K562 (cell line): ENCODE results near the gene ZNF318. TPM values are rescaled to one million over a fixed set of nuclear protein-coding genes. Genes with fewer than 3 reads are reported as not detected.
A peak's percentile ranks its signal among the peaks of the same experiment; 100 is the strongest.

Experiments used
- BMI1 ChIP-seq: fragments of 150-350 bp; IDR thresholded peaks from 2 replicates; pipeline ENCODE4 v1.6.1; 2014; ENCODE audit warnings: low read length
- CBFA2T3 ChIP-seq: fragments of 450-650 bp; IDR thresholded peaks from 2 replicates; pipeline ENCODE4 v1.6.1; 2017
- CEBPG ChIP-seq, 3 experiments: fragments of 200-800 bp in 1 of 3; sonication (Bioruptor generic) in 1 of 3; sonication (generic) in 1 of 3; formaldehyde crosslinking in 1 of 3; IDR thresholded peaks in 2 of 3; conservative IDR thresholded peaks in 1 of 3; 2 replicates each; pipeline versions ENCODE4 v1.6.1 to v1.8.0; 2016 to 2022; ENCODE audit warnings: missing compliant biosample characterization in 2 of 3, missing genetic modification characterization in 2 of 3, mild to moderate bottlenecking in 1 of 3, missing genetic modification reagents in 1 of 3
- CREB5 ChIP-seq: fragments of 250-450 bp; sonication (Bioruptor Pico); IDR thresholded peaks from 2 replicates; pipeline ENCODE4 v1.5.0; 2020; ENCODE audit warnings: mild to moderate bottlenecking
- GTF2E2 ChIP-seq: fragments of 200-800 bp; sonication (Bioruptor generic); IDR thresholded peaks from 2 replicates; pipeline ENCODE4 v1.6.1; 2016; ENCODE audit warnings: missing genetic modification characterization, missing compliant biosample characterization
- GTF3C2 ChIP-seq: IDR thresholded peaks from 3 replicates; pipeline ENCODE4 v1.6.1; 2011; ENCODE audit warnings: borderline replicate concordance, mild to moderate bottlenecking, moderate library complexity; ENCODE audit not compliant: insufficient read length; ENCODE audit errors: extremely low read depth
- JUNB ChIP-seq: fragments of 450-650 bp; formaldehyde crosslinking; conservative IDR thresholded peaks from 2 replicates; pipeline ENCODE4 v1.4.0; 2020; ENCODE audit warnings: mild to moderate bottlenecking
- LCOR ChIP-seq: sonication (generic); formaldehyde crosslinking; IDR thresholded peaks from 2 replicates; pipeline ENCODE4 v1.8.0; 2022; ENCODE audit warnings: mild to moderate bottlenecking, missing genetic modification reagents
- MTF1 ChIP-seq: fragments of 250-450 bp; sonication (Bioruptor Pico); IDR thresholded peaks from 2 replicates; pipeline ENCODE4 v1.9.0; 2021; ENCODE audit warnings: moderate library complexity, mild to moderate bottlenecking, inconsistent platforms, borderline replicate concordance
- MXI1 ChIP-seq: IDR thresholded peaks from 2 replicates; pipeline ENCODE4 v1.6.1; 2011; ENCODE audit warnings: low read depth, mild to moderate bottlenecking, improper control_type of control experiment, low read length
- NR2C2 ChIP-seq, 2 experiments: fragments of 200-800 bp in 1 of 2; sonication (Bioruptor generic) in 1 of 2; sonication (generic) in 1 of 2; formaldehyde crosslinking in 1 of 2; IDR thresholded peaks; 2 replicates each; pipeline versions ENCODE4 v1.6.1 to v1.8.0; 2016 to 2022; ENCODE audit warnings: mild to moderate bottlenecking in 1 of 2, missing compliant biosample characterization in 1 of 2, missing genetic modification characterization in 1 of 2, missing genetic modification reagents in 1 of 2
- RBM14 ChIP-seq: fragments of 200-400 bp; formaldehyde crosslinking; IDR thresholded peaks from 2 replicates; pipeline ENCODE4 v1.6.1; 2018; ENCODE audit warnings: low read depth, mild to moderate bottlenecking, low read length, moderate library complexity, borderline replicate concordance; ENCODE audit not compliant: insufficient read depth
- RFX5 ChIP-seq: IDR thresholded peaks from 2 replicates; pipeline ENCODE4 v1.6.1; 2011; ENCODE audit warnings: low read depth, mild to moderate bottlenecking, improper control_type of control experiment, low read length
- WHSC1 ChIP-seq: IDR thresholded peaks from one replicate; pipeline ENCODE4 v1.6.1; 2012; ENCODE audit warnings: low read length, control low read depth, inconsistent platforms
- polyA plus RNA-seq, 8 experiments: library from polyadenylated mRNA; depleted of rRNA in 4 of 8; stranded (reverse) in 5 of 8; unstranded in 3 of 8; fragments of >200 nt; fragmentation: Nextera tagmentation in 2 of 8; fragmentation: Illumina TruSeq in 1 of 8; extraction: Ambion mirVana in 2 of 8; extraction: Trizol in 1 of 8; gene quantifications; 2 replicates each; pipeline versions ENCODE4 v1.2.1 to v1.2.3, GENCODE V29; 2011 to 2014; ENCODE audit warnings: inconsistent platforms in 1 of 8, missing spikeins in 1 of 8
- total RNA-seq, 7 experiments: library from RNA; depleted of rRNA in 6 of 7; stranded (reverse); fragments of >200 nt in 6 of 7; fragmentation: Illumina TruSeq in 2 of 7; extraction: Trizol in 2 of 7; gene quantifications; 2 replicates each; pipeline versions ENCODE4 v1.2.1 to v1.2.3, GENCODE V29; 2011 to 2021; ENCODE audit warnings: low replicate concordance in 1 of 7
- TF ChIP-seq, protein P1 (sequence below): sonication (generic); formaldehyde crosslinking; IDR thresholded peaks from 2 replicates; pipeline ENCODE4 v1.8.1; 2023; ENCODE audit warnings: mild to moderate bottlenecking, missing genetic modification reagents, moderate library complexity
- TF ChIP-seq, protein P2 (sequence below): sonication (generic); formaldehyde crosslinking; IDR thresholded peaks from 2 replicates; pipeline ENCODE4 v1.8.1; 2023; ENCODE audit warnings: missing genetic modification reagents, mild to moderate bottlenecking, borderline replicate concordance

ZNF318 gene
- total and polyA plus RNA-seq, 9 of the 15 experiments (the other 6 are each of a cell fraction or from before 2014, with no cell fraction given), result 3.2 to 19.0 (median 9.2) TPM

DNA sequence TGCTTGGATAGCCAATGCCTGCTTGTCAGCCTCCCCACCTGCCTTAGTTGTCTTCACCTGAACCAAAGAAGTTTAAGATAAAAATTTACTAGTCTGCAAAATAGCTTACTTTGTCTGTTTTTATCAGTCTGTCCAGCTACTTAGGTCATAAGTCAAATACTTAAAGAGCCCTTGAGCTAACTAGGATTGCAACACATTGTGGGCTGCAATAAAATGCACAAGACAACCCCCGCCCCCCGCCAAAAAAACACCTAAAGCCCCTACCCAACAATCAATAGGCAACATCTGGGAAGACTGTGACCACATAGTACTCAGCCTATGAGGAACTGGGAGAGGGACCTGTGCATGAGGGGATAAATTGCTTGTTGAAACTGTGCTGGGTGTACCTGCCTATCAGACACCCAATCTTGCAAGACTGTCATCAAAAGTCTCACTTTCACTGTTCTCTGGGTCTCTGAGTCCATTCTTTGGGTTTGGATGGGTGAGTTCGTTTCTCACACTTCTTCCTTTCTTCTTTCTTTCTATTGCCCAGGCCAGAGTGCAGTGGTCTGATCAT is 30.6 kb upstream of the ZNF318 start (continued):
- TF ChIP-seq LCOR (CRISPR knock-in tag), result no peak
- TF ChIP-seq CBFA2T3, result peak; percentile 29
- no peak for TF ChIP-seq MXI1
- TF ChIP-seq CREB5 (CRISPR knock-in tag), result no peak
- no peak for TF ChIP-seq RFX5
- TF ChIP-seq, protein P1, sequence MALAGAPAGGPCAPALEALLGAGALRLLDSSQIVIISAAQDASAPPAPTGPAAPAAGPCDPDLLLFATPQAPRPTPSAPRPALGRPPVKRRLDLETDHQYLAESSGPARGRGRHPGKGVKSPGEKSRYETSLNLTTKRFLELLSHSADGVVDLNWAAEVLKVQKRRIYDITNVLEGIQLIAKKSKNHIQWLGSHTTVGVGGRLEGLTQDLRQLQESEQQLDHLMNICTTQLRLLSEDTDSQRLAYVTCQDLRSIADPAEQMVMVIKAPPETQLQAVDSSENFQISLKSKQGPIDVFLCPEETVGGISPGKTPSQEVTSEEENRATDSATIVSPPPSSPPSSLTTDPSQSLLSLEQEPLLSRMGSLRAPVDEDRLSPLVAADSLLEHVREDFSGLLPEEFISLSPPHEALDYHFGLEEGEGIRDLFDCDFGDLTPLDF (CRISPR knock-in tag), result no peak
- no peak for TF ChIP-seq WHSC1
- TF ChIP-seq NR2C2 (CRISPR knock-in tag; IDR thresholded peaks at IDR 0.05), result no peak
- TF ChIP-seq NR2C2 (tag; IDR thresholded peaks at IDR 0.05), result 0 out of 2 replicates have a peak, but pooled peaks have one; percentile 32
- no peak for TF ChIP-seq GTF3C2
- no peak for TF ChIP-seq RBM14
- TF ChIP-seq BMI1, result no peak
- TF ChIP-seq JUNB (CRISPR knock-in tag), result no peak
- TF ChIP-seq, protein P2, sequence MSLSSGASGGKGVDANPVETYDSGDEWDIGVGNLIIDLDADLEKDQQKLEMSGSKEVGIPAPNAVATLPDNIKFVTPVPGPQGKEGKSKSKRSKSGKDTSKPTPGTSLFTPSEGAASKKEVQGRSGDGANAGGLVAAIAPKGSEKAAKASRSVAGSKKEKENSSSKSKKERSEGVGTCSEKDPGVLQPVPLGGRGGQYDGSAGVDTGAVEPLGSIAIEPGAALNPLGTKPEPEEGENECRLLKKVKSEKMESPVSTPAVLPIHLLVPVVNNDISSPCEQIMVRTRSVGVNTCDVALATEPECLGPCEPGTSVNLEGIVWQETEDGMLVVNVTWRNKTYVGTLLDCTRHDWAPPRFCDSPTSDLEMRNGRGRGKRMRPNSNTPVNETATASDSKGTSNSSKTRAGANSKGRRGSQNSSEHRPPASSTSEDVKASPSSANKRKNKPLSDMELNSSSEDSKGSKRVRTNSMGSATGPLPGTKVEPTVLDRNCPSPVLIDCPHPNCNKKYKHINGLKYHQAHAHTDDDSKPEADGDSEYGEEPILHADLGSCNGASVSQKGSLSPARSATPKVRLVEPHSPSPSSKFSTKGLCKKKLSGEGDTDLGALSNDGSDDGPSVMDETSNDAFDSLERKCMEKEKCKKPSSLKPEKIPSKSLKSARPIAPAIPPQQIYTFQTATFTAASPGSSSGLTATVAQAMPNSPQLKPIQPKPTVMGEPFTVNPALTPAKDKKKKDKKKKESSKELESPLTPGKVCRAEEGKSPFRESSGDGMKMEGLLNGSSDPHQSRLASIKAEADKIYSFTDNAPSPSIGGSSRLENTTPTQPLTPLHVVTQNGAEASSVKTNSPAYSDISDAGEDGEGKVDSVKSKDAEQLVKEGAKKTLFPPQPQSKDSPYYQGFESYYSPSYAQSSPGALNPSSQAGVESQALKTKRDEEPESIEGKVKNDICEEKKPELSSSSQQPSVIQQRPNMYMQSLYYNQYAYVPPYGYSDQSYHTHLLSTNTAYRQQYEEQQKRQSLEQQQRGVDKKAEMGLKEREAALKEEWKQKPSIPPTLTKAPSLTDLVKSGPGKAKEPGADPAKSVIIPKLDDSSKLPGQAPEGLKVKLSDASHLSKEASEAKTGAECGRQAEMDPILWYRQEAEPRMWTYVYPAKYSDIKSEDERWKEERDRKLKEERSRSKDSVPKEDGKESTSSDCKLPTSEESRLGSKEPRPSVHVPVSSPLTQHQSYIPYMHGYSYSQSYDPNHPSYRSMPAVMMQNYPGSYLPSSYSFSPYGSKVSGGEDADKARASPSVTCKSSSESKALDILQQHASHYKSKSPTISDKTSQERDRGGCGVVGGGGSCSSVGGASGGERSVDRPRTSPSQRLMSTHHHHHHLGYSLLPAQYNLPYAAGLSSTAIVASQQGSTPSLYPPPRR (CRISPR knock-in tag), result no peak
- no peak for TF ChIP-seq MTF1 (CRISPR knock-in tag)
- 0 out of 2 replicates have a peak, but pooled peaks have one; percentile 22 for TF ChIP-seq CEBPG (CRISPR knock-in tag; IDR thresholded peaks at IDR 0.05)
- peak in 1 of 2 experiments; percentile 70; a peak in 2 of 4 replicates for TF ChIP-seq CEBPG (tag; conservative IDR thresholded peaks at IDR 0.05 in 1 of 2, IDR thresholded peaks at IDR 0.05 in 1 of 2)
- no peak for TF ChIP-seq GTF2E2 (tag)
